RWPE1 (cell line): Measurements from ENCODE around the gene CCSAP.
A peak's percentile ranks its signal among the peaks of the same experiment; 100 is the strongest.

Experiments used
- CTCF ChIA-PET: fragments of 350-600 bp; sonication (Branson Sonifier 250); formaldehyde crosslinking; extraction: SDS; loops from one replicate; lab custom pipeline; 2021; lab: Yijun Ruan, JAX
- POLR2A ChIA-PET: fragments of 400-600 bp; formaldehyde crosslinking; extraction: SDS; loops from one replicate; lab custom pipeline; 2020; ENCODE audit warnings: antibody characterized with exemption; ENCODE audit not compliant: low non-redundant PET; lab: Yijun Ruan, JAX
- DNase-seq: peaks from one replicate; pipeline ENCODE4 v3.0.0; 2012; ENCODE audit warnings: low spot score
- H3K27ac ChIP-seq: fragments of 450-650 bp; 2 replicates; pipeline ENCODE4 v1.5.1; 2017
- CTCF ChIP-seq: fragments of 450-650 bp; conservative IDR thresholded peaks from 2 replicates; pipeline ENCODE4 v1.5.1; 2017; ENCODE audit warnings: low read depth, mild to moderate bottlenecking

Gene CCSAP

GRCh38 chr1:229341774-229342655, 832 bp downstream of the CCSAP start:
- DNase-seq = peak; percentile 77
- peak overlapping the region; percentile 83 for H3K27ac ChIP-seq
- TF ChIP-seq CTCF = no peak
- CTCF ChIA-PET = interaction anchor here (0.6 kb wide), 1 partner anchor 83 kb away, joined by 7 read pairs; no protein-coding TSS in a partner anchor
- POLR2A ChIA-PET = interaction anchor here (0.7 kb wide), 1 partner anchor 44 kb away, joined by 3 read pairs; no protein-coding TSS in a partner anchor

GRCh38 chr1:229340496-229340895, 2.4 kb downstream of the CCSAP start:
- no peak overlapping the region for H3K27ac ChIP-seq
- DNase-seq = no peak
- POLR2A ChIA-PET = no interaction called here
- CTCF ChIA-PET = interaction anchor here (0.7 to 0.8 kb wide), 2 partner anchors 19 to 82 kb away, joined by 4 to 7 read pairs; no protein-coding TSS in a partner anchor
- TF ChIP-seq CTCF = no peak

- TF ChIP-seq CTCF = no peak
- ChIA-PET CTCF (interaction anchor here (0.7 kb wide), 1 partner anchor 64 kb away, joined by 4 read pairs; no protein-coding TSS in a partner anchor), POLR2A (no interaction called here)
- DNase-seq = no peak
- H3K27ac ChIP-seq = no peak overlapping the region
Observed at GRCh38 chr1:229339520-229339919, 3.3 kb downstream of the CCSAP start.

- ChIA-PET POLR2A (no interaction called here), CTCF (interaction anchor here (0.7 kb wide), 1 partner anchor 65 kb away, joined by 4 read pairs; no protein-coding TSS in a partner anchor)
- no peak overlapping the region for H3K27ac ChIP-seq
- DNase-seq = no peak
- no peak for TF ChIP-seq CTCF
Observed at GRCh38 chr1:229339086-229339485, 3.8 kb downstream of the CCSAP start.

GRCh38 chr1:229336345-229336744, 6.5 kb downstream of the CCSAP start:
- ChIA-PET POLR2A (no interaction called here), CTCF (no interaction called here)
- no peak overlapping the region for H3K27ac ChIP-seq
- DNase-seq = no peak
- TF ChIP-seq CTCF = no peak

GRCh38 chr1:229334716-229335115, 8.1 kb downstream of the CCSAP start:
- ChIA-PET CTCF (interaction anchor here (0.6 kb wide), 2 partner anchors 10 to 76 kb away, joined by 3 read pairs; no protein-coding TSS in a partner anchor), POLR2A (no interaction called here)
- no peak for TF ChIP-seq CTCF
- H3K27ac ChIP-seq = no peak overlapping the region
- no peak for DNase-seq
